ENCODE data around the gene TSPAN12. TPM values are rescaled to one million over a fixed set of nuclear protein-coding genes. Genes with fewer than 3 reads are reported as not detected.
A peak's percentile ranks its signal among the peaks of the same experiment; 100 is the strongest.
"Not testable (repeated sequence)": the region's sequence is repeated elsewhere in the genome, so short reads cannot be mapped to it uniquely, and the experiment has no call there.

The TSPAN12 gene, protein sequence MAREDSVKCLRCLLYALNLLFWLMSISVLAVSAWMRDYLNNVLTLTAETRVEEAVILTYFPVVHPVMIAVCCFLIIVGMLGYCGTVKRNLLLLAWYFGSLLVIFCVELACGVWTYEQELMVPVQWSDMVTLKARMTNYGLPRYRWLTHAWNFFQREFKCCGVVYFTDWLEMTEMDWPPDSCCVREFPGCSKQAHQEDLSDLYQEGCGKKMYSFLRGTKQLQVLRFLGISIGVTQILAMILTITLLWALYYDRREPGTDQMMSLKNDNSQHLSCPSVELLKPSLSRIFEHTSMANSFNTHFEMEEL
- 33.3 and 34.0 TPM in 2 replicates for total RNA-seq

- DNase-seq (ENCODE audit: low read depth, low spot score) = peak; percentile 53
Observed at GRCh38 chr7:120857588-120858573, at the start of gene TSPAN12. TSPAN12 (minus strand) TSS chr7:120858144; CDS start chr7:120856763, 1,381 bp downstream.

DNA sequence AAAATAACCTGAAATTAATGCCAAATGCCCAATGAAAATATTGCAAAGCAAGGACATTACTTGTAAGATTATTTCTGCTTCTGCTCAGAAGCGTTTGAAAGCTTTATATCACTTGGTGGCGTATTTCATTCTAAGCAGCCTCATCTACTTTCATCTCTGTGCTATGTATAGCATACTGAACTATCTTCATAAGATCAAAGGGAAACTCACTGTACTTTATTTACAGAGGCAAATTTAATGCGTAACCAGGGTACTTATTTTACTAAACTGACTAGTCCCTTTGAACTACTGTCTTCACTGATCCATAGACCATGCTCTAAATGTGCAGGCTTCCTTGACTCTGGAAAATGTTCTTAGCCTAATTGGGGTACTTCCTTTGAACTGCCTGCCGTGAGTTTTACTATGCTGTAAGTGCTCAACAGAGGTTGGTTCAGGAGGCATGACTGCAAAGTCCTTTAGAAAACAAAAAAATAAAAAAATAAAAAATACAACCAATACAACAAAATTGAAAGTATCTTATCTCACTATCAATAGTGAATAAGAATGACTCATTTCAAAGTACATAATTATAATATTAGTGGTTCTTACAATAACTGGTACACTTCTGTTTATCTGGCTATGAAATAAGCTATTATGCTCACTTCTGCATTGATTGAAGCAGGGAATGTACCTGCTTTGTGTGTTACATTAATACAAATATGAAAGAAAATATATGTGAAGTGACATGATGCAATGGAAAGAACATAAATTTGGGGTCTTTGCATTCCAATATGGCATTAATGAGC is 41.0 kb upstream of the TSPAN12 start:
- no peak for DNase-seq (ENCODE audit: low read depth, low spot score)

GRCh38 chr7:120895253-120895652 is 37.3 kb upstream of the TSPAN12 start:
- not testable (repeated sequence) for DNase-seq (ENCODE audit: low read depth, low spot score)

- DNase-seq (ENCODE audit: low read depth, low spot score) = not testable (repeated sequence)
Observed at GRCh38 chr7:120885602-120886001, 27.7 kb upstream of the TSPAN12 start.

GRCh38 chr7:120877701-120878100 is 19.8 kb upstream of the TSPAN12 start:
- no peak for DNase-seq (ENCODE audit: low read depth, low spot score)

DNA sequence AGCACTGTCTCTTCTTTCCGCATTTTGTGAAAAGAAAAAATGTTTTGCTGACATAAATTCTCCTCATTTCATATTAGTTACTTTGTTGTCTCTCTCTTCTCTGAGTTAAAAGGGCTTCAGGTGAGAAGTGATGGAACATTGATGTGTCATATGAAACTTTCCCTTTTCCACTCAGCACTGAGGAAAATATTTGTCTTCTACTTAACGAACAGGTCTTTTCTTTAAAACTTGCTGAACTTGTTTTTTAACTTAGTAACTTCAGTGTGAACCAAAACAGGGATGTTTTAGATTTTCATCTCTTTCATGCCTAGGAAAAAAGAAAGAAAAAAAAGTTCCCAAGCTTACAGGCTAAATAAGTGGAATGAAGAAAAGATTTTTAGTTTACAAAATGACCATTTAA is 19.0 kb upstream of the TSPAN12 start:
- DNase-seq (ENCODE audit: low read depth, low spot score) = no peak

- no peak for DNase-seq (ENCODE audit: low read depth, low spot score)
Observed at GRCh38 chr7:120874722-120875121, 16.8 kb upstream of the TSPAN12 start.

- no peak for DNase-seq (ENCODE audit: low read depth, low spot score)
Observed at GRCh38 chr7:120874016-120874415, 16.1 kb upstream of the TSPAN12 start.

DNA sequence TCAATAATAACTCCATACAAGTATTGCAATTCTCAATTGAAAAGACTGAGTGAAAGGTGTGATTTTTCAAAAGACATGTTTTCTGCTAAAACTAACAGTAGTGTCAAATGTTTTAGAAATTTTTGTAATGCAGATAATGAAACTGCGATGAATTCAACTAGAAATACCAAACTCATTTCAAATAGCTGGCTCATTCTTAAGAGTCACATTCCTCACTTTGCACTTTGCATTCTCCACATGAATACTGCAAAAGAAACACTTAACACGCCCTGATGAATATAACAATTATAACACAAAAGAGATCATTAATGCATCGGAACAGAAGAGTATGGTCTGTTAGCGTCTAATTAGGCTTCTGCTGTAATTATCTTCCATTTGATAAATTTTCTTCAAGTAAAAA is 15.5 kb upstream of the TSPAN12 start:
- no peak for DNase-seq (ENCODE audit: low read depth, low spot score)

DNA sequence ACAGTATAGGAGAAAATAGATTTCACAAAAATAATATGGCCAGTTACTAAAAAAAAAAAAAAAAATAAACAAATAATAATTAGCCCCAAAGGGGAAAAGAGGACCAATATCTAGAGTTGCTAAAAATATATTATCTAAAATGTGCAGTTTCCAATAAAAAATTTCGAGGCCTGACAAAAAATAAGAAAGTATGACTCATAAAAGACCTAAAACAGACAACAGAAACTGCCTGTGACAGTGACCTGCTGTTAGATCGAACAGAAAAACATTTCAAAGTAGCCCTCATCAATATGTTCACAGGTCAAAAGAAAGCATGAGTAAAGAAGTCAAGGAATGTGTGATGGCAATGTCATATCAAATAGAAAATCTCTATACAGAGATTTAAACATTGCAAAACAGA is 11.8 kb upstream of the TSPAN12 start:
- DNase-seq (ENCODE audit: low read depth, low spot score) = no peak

DNA sequence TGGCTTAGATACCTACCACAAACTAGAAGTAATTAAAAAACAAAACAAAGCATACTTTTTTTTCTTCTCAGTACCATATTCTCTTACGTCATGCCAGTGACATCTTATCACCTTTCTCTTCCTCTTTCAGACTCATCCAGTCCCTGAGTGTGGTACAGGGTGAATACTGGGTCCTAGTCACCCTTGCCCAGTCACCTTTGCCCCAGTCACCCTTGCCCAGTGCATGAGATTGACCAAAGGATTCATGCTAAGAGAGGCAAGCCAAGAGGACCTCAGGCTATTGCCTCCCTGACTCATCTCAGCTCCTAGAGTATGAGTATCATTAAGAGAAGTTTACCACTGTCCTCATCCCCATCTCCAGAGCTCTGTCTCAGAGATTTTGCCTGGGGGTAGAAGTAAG is 10.0 kb upstream of the TSPAN12 start:
- no peak for DNase-seq (ENCODE audit: low read depth, low spot score)

- DNase-seq (ENCODE audit: low read depth, low spot score) = no peak
Observed at GRCh38 chr7:120865191-120865981, 7.4 kb upstream of the TSPAN12 start.

GRCh38 chr7:120864141-120864900 is 6.4 kb upstream of the TSPAN12 start:
- DNase-seq (ENCODE audit: low read depth, low spot score) = no peak

DNA sequence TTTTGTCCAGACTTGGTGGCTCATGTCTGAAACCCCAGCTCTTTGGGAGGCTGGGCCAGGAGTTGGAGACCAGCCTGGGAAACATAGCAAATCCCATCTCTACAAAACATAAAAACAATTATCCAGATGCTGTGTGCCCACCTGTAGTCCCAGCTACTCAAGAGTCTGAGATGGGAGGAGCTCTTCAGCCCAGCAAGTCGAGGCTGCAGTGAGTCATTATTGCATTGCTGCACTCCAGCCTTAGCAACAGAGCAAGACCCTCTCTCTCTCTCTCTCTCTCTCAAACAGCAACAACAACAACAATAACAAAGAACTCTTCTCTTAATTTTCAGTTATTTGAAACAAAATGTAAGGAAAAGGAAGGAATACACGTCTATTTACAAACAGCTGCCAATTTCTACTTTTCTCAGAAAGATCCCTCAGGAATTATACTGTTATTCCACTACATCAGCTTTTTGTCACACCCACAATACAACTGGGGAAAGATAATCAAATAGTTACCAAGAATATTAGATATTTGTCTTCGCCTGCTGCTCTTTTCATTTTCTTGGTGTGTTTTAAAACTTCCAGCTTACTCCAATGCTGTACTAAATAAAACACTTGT is 5.1 kb upstream of the TSPAN12 start:
- DNase-seq (ENCODE audit: low read depth, low spot score) = no peak

GRCh38 chr7:120860156-120860555 is 2.2 kb upstream of the TSPAN12 start:
- DNase-seq (ENCODE audit: low read depth, low spot score) = no peak

- DNase-seq (ENCODE audit: low read depth, low spot score) = no peak
Observed at GRCh38 chr7:120859459-120859858, 1.5 kb upstream of the TSPAN12 start.

DNA sequence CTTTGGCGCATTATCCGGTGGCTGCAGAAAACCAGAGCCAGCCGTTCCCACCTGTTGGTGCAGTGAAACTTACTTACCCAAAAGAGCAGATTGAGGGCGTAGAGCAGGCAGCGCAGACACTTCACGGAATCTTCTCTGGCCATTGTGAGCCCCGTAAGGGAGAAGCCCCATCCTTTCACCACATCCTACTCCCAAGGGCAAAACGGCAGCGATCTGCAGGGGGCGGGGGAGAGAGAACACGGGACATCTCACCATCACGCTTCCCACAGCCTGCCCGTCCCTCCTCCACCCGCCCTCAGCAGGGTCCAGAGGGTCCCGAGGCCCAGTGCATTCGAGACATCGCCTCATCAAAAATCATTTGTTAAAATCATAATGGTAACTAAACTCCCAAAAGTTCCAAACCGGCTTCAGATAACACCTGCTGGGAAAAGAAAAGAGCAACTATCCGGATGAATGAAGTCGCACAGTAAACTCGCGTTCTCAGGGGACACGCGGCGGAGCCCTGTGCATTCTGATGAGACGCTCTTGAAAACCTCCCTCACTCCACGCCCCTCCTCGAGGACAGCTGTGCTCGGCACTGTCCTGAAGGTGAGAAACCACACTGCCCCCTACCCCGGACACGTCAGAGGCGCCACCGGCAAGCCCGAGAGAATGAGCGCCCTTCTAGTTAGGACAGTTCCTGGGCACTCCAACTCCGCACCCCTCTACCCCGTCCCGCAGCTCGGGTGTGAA is 1.2 kb downstream of the TSPAN12 start:
- no peak for DNase-seq (ENCODE audit: low read depth, low spot score)

DNA sequence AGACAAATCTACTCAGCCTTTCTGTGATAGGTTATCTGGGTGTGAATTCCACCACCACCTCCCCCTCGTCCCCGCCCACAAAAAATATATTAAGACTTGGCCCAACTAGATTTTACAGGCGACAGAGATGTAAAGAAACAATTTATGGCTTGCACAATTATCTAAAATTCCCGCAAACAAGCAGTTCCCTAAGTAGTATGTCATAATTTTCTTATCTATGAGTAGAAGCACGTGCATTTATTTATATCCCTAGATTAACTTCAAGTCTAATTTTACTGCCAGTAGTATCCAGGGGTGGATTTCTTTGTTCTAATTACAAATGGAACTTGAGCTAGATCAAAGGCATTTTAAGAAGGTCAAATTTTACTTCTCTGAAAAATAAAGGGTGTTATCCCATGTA is 1.7 kb downstream of the TSPAN12 start:
- DNase-seq (ENCODE audit: low read depth, low spot score) = no peak

- no peak for DNase-seq (ENCODE audit: low read depth, low spot score)
Observed at GRCh38 chr7:120852700-120853099, 5.2 kb downstream of the TSPAN12 start.
